ENCODE measurements around the gene DEFB131A.
"Not testable (repeated sequence)": the region's sequence is repeated elsewhere in the genome, so short reads cannot be mapped to it uniquely, and the experiment has no call there.

- not testable (repeated sequence) for TF ChIP-seq GLIS3 (CRISPR knock-in tag; IDR thresholded peaks at IDR 0.05); ARNTL (CRISPR knock-in tag; IDR thresholded peaks at IDR 0.05; ENCODE audit: borderline replicate concordance, low read depth); ZFP3 (CRISPR knock-in tag; IDR thresholded peaks at IDR 0.05); CSDC2 (CRISPR knock-in tag; IDR thresholded peaks at IDR 0.05); PATZ1 (CRISPR knock-in tag; IDR thresholded peaks at IDR 0.05; ENCODE audit: borderline replicate concordance); SNAI2 (CRISPR knock-in tag; IDR thresholded peaks at IDR 0.05)
Measured at GRCh38 chr4:9455046-9455445, 10.8 kb downstream of the DEFB131A start.

All from SK-N-SH treated with all-trans-retinoic acid at 6 μM for 48 hours (cell line).